Thoracic aorta (tissue), 2 donors: Measurements from ENCODE around the gene DCLK2. TPM values are rescaled to one million over a fixed set of nuclear protein-coding genes. Genes with fewer than 3 reads are reported as not detected.

Experiments
- ATAC-seq: fragments of 150-250 bp; one replicate; pipeline ENCODE4 v1.8.0; 2017; ENCODE audit warnings: low read depth; ENCODE audit not compliant: insufficient number of reproducible peaks, low FRiP score
- DNase-seq: peaks from one replicate; pipeline ENCODE4 v3.0.0-alpha.2; 2020; ENCODE audit warnings: low spot score
- H3K27ac ChIP-seq, 2 donors: fragments of 200-600 bp; sonication (generic); 1 replicate in 1 of 2; 2 replicates in 1 of 2; pipeline ENCODE4 v1.5.1; 2016; ENCODE audit warnings: mild to moderate bottlenecking in 2 of 2, moderate library complexity in 2 of 2
- H3K27me3 ChIP-seq: fragments of 200-600 bp; sonication (generic); replicated peaks from 2 replicates; pipeline ENCODE4 v1.6.0; 2016; ENCODE audit warnings: mild to moderate bottlenecking; ENCODE audit not compliant: insufficient read depth
- H3K36me3 ChIP-seq: fragments of 200-600 bp; sonication (generic); one replicate; pipeline ENCODE4 v1.5.1; 2016
- H3K4me1 ChIP-seq, 2 donors: fragments of 200-600 bp; sonication (generic); 1 replicate in 1 of 2; 2 replicates in 1 of 2; pipeline versions ENCODE4 v1.5.1 to v1.6.0; 2016; ENCODE audit warnings: low read depth in 2 of 2, mild to moderate bottlenecking in 1 of 2; ENCODE audit not compliant: control insufficient read depth in 1 of 2
- H3K4me3 ChIP-seq: fragments of 200-600 bp; sonication (generic); 2 replicates; pipeline ENCODE4 v1.5.1; 2016; ENCODE audit warnings: mild to moderate bottlenecking
- H3K9me3 ChIP-seq: fragments of 200-600 bp; sonication (generic); 2 replicates; pipeline ENCODE4 v1.5.1; 2016
- CTCF ChIP-seq: fragments of 200-600 bp; sonication (generic); IDR thresholded peaks from one replicate; pipeline ENCODE4 v1.5.1; 2019; ENCODE audit warnings: antibody characterized with exemption
- total RNA-seq, 2 donors: library from RNA; depleted of rRNA; stranded (reverse); fragments of >200 nt; gene quantifications; one replicate each; pipeline versions ENCODE4 v1.1.0 to v1.2.3, GENCODE V29; 2016

The DCLK2 gene
- total RNA-seq, 2 donors from 2014 or later, result 18.3 to 32.2 TPM

GRCh38 chr4:150142831-150143230 lies 64.6 kb downstream of the DCLK2 start:
- DNase-seq (no peak), ATAC-seq (no peak)
- Histone ChIP-seq H3K27ac (no peak overlapping the region), H3K4me1 (peaks cover 27 to 29% of the 10 kb centered on the region in 2 donors), H3K4me3 (no peak overlapping the region), H3K9me3 (no peaks in the 10 kb centered on the region), H3K27me3 (no peaks in the 10 kb centered on the region), H3K36me3 (no peaks in the 10 kb centered on the region)
- TF ChIP-seq CTCF, result no peak

GRCh38 chr4:150145090-150145945 lies 67.1 kb downstream of the DCLK2 start:
- Histone ChIP-seq H3K4me1 (peaks cover 22 to 25% of the 10 kb centered on the region in 2 donors), H3K9me3 (no peaks in the 10 kb centered on the region), H3K27ac (no peak overlapping the region), H3K36me3 (no peaks in the 10 kb centered on the region), H3K27me3 (no peaks in the 10 kb centered on the region), H3K4me3 (no peak overlapping the region)
- ATAC-seq (no peak), DNase-seq (no peak)
- no peak for TF ChIP-seq CTCF

GRCh38 chr4:150145946-150146340 lies 67.7 kb downstream of the DCLK2 start:
- H3K27ac ChIP-seq, result no peak overlapping the region
- no peaks in the 10 kb centered on the region for H3K36me3 ChIP-seq
- no peaks in the 10 kb centered on the region for H3K9me3 ChIP-seq
- no peak overlapping the region for H3K4me3 ChIP-seq
- DNase-seq (no peak), ATAC-seq (no peak)
- H3K27me3 ChIP-seq, result no peaks in the 10 kb centered on the region
- TF ChIP-seq CTCF, result no peak
- H3K4me1 ChIP-seq, result peaks cover 24 to 30% of the 10 kb centered on the region in 2 donors

- Histone ChIP-seq H3K27ac (no peak overlapping the region), H3K9me3 (no peaks in the 10 kb centered on the region), H3K4me3 (no peak overlapping the region), H3K36me3 (no peaks in the 10 kb centered on the region), H3K4me1 (peaks cover 18 to 32% of the 10 kb centered on the region in 2 donors), H3K27me3 (no peaks in the 10 kb centered on the region)
- ATAC-seq (no peak), DNase-seq (no peak)
- no peak for TF ChIP-seq CTCF
Observed at GRCh38 chr4:150149381-150149780, 71.1 kb downstream of the DCLK2 start.

GRCh38 chr4:150150629-150151062 lies 72.4 kb downstream of the DCLK2 start:
- ATAC-seq, result no peak

More at GRCh38 chr4:150150629-150151062, 72.4 kb downstream of the DCLK2 start:
- no peak overlapping the region for H3K4me3 ChIP-seq
- no peaks in the 10 kb centered on the region for H3K36me3 ChIP-seq
- TF ChIP-seq CTCF, result no peak
- H3K9me3 ChIP-seq, result no peaks in the 10 kb centered on the region
- no peak overlapping the region for H3K27ac ChIP-seq
- H3K27me3 ChIP-seq, result no peaks in the 10 kb centered on the region
- peaks cover 15 to 25% of the 10 kb centered on the region in 2 donors for H3K4me1 ChIP-seq
- DNase-seq, result no peak
